ENCODE results near the gene OR8H2. TPM values are rescaled to one million over a fixed set of nuclear protein-coding genes. Genes with fewer than 3 reads are reported as not detected.
"Not testable (repeated sequence)": the region's sequence is repeated elsewhere in the genome, so short reads cannot be mapped to it uniquely, and the experiment has no call there.

Gene OR8H2
- total RNA-seq, 1 donor from 2014 or later = not detected

GRCh38 chr11:56122073-56122472 lies 18.6 kb downstream of the OR8H2 start, which contains the start of gene OR8H3:
Gene OR8H3 (plus strand): TSS chr11:56122373. CDS start chr11:56122373, 0 bp downstream.
- Mint-ChIP-seq H3K9me3 (ENCODE audit: low read depth) (peaks cover 9% of the 10 kb centered on the region), H3K4me3 (ENCODE audit: low read depth) (no peak within 1 kb of the TSS), H3K27ac (no peak within 1 kb of the TSS), H3K27me3 (no peaks in the 10 kb centered on the region), H3K36me3 (ENCODE audit: insufficient read depth) (no peaks in the 10 kb centered on the region), H3K4me1 (ENCODE audit: low read depth) (no peaks in the 10 kb centered on the region)
- TF ChIP-seq CTCF (IDR thresholded peaks at IDR 0.05; ENCODE audit: unreplicated experiment) = no peak
- no peak for DNase-seq (ENCODE audit: low spot score, unreplicated experiment)

GRCh38 chr11:56140151-56140661 lies 36.7 kb downstream of the OR8H2 start, which contains the start of gene OR8J3:
Gene OR8J3 (minus strand): TSS chr11:56140201. CDS start chr11:56137718, 2,483 bp downstream.
- H3K27me3 Mint-ChIP-seq = no peaks in the 10 kb centered on the region
- H3K27ac Mint-ChIP-seq = no peak within 1 kb of the TSS
- H3K4me3 Mint-ChIP-seq (ENCODE audit: low read depth) = no peak within 1 kb of the TSS
- no peaks in the 10 kb centered on the region for H3K36me3 Mint-ChIP-seq (ENCODE audit: insufficient read depth)
- peaks cover 1% of the 10 kb centered on the region for H3K4me1 Mint-ChIP-seq (ENCODE audit: low read depth)
- DNase-seq (ENCODE audit: low spot score, unreplicated experiment) = no peak
- no peak for TF ChIP-seq CTCF (IDR thresholded peaks at IDR 0.05; ENCODE audit: unreplicated experiment)
- peaks cover 12% of the 10 kb centered on the region for H3K9me3 Mint-ChIP-seq (ENCODE audit: low read depth)

- H3K4me1 Mint-ChIP-seq (ENCODE audit: low read depth); H3K4me3 Mint-ChIP-seq (ENCODE audit: low read depth); H3K27me3 Mint-ChIP-seq; H3K27ac Mint-ChIP-seq; H3K36me3 Mint-ChIP-seq (ENCODE audit: insufficient read depth); DNase-seq (ENCODE audit: low spot score, unreplicated experiment): not testable (repeated sequence)
- peaks cover 12% of the 10 kb centered on the region for H3K9me3 Mint-ChIP-seq (ENCODE audit: low read depth)
These were observed 40.2 kb downstream of the OR8H2 start for GRCh38 chr11:56143681-56144080.

GRCh38 chr11:56151376-56151775 lies 47.9 kb downstream of the OR8H2 start:
- H3K27me3 Mint-ChIP-seq = no peaks in the 10 kb centered on the region
- no peaks in the 10 kb centered on the region for H3K4me1 Mint-ChIP-seq (ENCODE audit: low read depth)
- no peak overlapping the region for H3K27ac Mint-ChIP-seq
- no peak for TF ChIP-seq CTCF (IDR thresholded peaks at IDR 0.05; ENCODE audit: unreplicated experiment)
- H3K36me3 Mint-ChIP-seq (ENCODE audit: insufficient read depth) = peaks cover 9% of the 10 kb centered on the region
- no peak overlapping the region for H3K4me3 Mint-ChIP-seq (ENCODE audit: low read depth)
- DNase-seq (ENCODE audit: low spot score, unreplicated experiment) = no peak
- H3K9me3 Mint-ChIP-seq (ENCODE audit: low read depth) = peaks cover 39% of the 10 kb centered on the region

- Mint-ChIP-seq H3K4me1 (ENCODE audit: low read depth) (no peaks in the 10 kb centered on the region), H3K9me3 (ENCODE audit: low read depth) (peaks cover 46% of the 10 kb centered on the region), H3K36me3 (ENCODE audit: insufficient read depth) (peaks cover 9% of the 10 kb centered on the region), H3K27ac (no peak overlapping the region), H3K27me3 (no peaks in the 10 kb centered on the region), H3K4me3 (ENCODE audit: low read depth) (no peak overlapping the region)
- no peak for TF ChIP-seq CTCF (IDR thresholded peaks at IDR 0.05; ENCODE audit: unreplicated experiment)
- no peak for DNase-seq (ENCODE audit: low spot score, unreplicated experiment)
These were observed 48.8 kb downstream of the OR8H2 start for GRCh38 chr11:56152333-56152732.

Other genes with a start within 250 kb of the OR8H2 start
- not detected in 2 replicates for gene TRIM51, start 220.4 kb upstream of the OR8H2 start, total RNA-seq
- not detected in 2 replicates for gene OR5W2, start 189.1 kb upstream of the OR8H2 start, total RNA-seq
- gene OR5I1, start 167.3 kb upstream of the OR8H2 start, total RNA-seq = not detected in 2 replicates
- not detected in 2 replicates for gene OR10AG1, start 133.7 kb upstream of the OR8H2 start, total RNA-seq
- not detected in 2 replicates for gene OR5F1, start 109.1 kb upstream of the OR8H2 start, total RNA-seq
- not detected in 2 replicates for gene OR5AS1, start 76.0 kb upstream of the OR8H2 start, total RNA-seq
- gene OR8I2, start 10.4 kb upstream of the OR8H2 start, total RNA-seq = not detected in 2 replicates
- not detected in 2 replicates for gene OR8H3, start 18.7 kb downstream of the OR8H2 start, total RNA-seq
- not detected in 2 replicates for gene OR8J3, start 36.5 kb downstream of the OR8H2 start, total RNA-seq
- not detected in 2 replicates for gene OR8K5, start 56.6 kb downstream of the OR8H2 start, total RNA-seq
- not detected in 2 replicates for gene OR5J2, start 72.9 kb downstream of the OR8H2 start, total RNA-seq
- gene OR5T2, start 130.6 kb downstream of the OR8H2 start, total RNA-seq = not detected in 2 replicates
- not detected in 2 replicates for gene OR5T3, start 148.6 kb downstream of the OR8H2 start, total RNA-seq
- not detected in 2 replicates for gene OR5T1, start 170.5 kb downstream of the OR8H2 start, total RNA-seq
- gene OR8H1, start 188.6 kb downstream of the OR8H2 start, total RNA-seq = not detected in 2 replicates
- not detected in 2 replicates for gene OR8K3, start 211.5 kb downstream of the OR8H2 start, total RNA-seq
- not detected in 2 replicates for gene OR8K1, start 242.4 kb downstream of the OR8H2 start, total RNA-seq